Adrenal gland (tissue), 12 donors: ENCODE data around the gene IMMP2L. TPM values are rescaled to one million over a fixed set of nuclear protein-coding genes. Genes with fewer than 3 reads are reported as not detected.
"Not testable (repeated sequence)": the region's sequence is repeated elsewhere in the genome, so short reads cannot be mapped to it uniquely, and the experiment has no call there.

Experiments
- DNase-seq, 7 donors: peaks; one replicate each; pipeline ENCODE4 v3.0.0-alpha.2; 2019 to 2020
- H3K27ac ChIP-seq, 5 donors: fragments of 200-600 bp; sonication (generic) in 4 of 5; 1 replicate in 3 of 5; 2 replicates in 2 of 5; pipeline versions ENCODE4 v1.5.1 to v1.8.0; 2016 to 2020; ENCODE audit warnings: mild to moderate bottlenecking in 1 of 5
- H3K27me3 ChIP-seq: fragments of 200-600 bp; 2 replicates; pipeline ENCODE4 v1.8.0; 2021
- H3K36me3 ChIP-seq, 2 donors: fragments of 200-600 bp; replicated peaks in 1 of 2; 1 replicate in 1 of 2; 2 replicates in 1 of 2; pipeline versions ENCODE4 v1.5.1 to v1.8.0; 2018 to 2022
- H3K4me1 ChIP-seq, 2 donors: fragments of 200-600 bp; replicated peaks in 1 of 2; 1 replicate in 1 of 2; 2 replicates in 1 of 2; pipeline versions ENCODE4 v1.5.1 to v1.8.0; 2018 to 2021
- H3K4me3 ChIP-seq, 4 donors: fragments of 200-600 bp; sonication (generic) in 3 of 4; one replicate each; pipeline ENCODE4 v1.5.1; 2016 to 2018
- H3K9me3 ChIP-seq, 3 donors: fragments of 200-600 bp; sonication (generic) in 1 of 3; replicated peaks in 1 of 3; 1 replicate in 2 of 3; 2 replicates in 1 of 3; pipeline versions ENCODE4 v1.5.1 to v1.8.0; 2016 to 2021
- CTCF ChIP-seq, 6 experiments: fragments of 450-650 bp in 4 of 6; fragments of 200-600 bp in 2 of 6; sonication (generic) in 1 of 6; IDR thresholded peaks; 1 replicate in 5 of 6; 2 replicates in 1 of 6; pipeline versions ENCODE4 v1.5.1 to v1.8.0; 2016 to 2021; ENCODE audit warnings: antibody characterized with exemption in 6 of 6, mild to moderate bottlenecking in 2 of 6, moderate library complexity in 1 of 6
- POLR2A ChIP-seq, 2 donors: fragments of 450-650 bp; IDR thresholded peaks; one replicate each; pipeline ENCODE4 v1.6.1; 2017; ENCODE audit warnings: antibody characterized with exemption in 2 of 2, mild to moderate bottlenecking in 2 of 2, moderate library complexity in 1 of 2
- WGBS, 4 donors: extraction: QIAGEN DNeasy Blood & Tissue Kit in 2 of 4; methylation state at CpG; one replicate each; pipeline versions ENCODE4 v1.1.5 to v1.1.7; 2013 to 2017; 5-methylcytosine and 5-hydroxymethylcytosine counted together
- intact Hi-C, 2 donors: fragments of 100-400 bp; cut with DNase I; formaldehyde crosslinking; loops; one replicate each; pipeline versions ENCODE4 v1.14.1 to v1.15.0; 2022 to 2023
- polyA plus RNA-seq, 3 donors: library from polyadenylated mRNA; stranded (reverse); fragments of 200-250 nt in 2 of 3; fragments of 350-450 nt in 1 of 3; fragmentation: Illumina TruSeq in 1 of 3; extraction: RNeasy Lipid Tissue Mini Kit (QIAGEN cat#74804) in 1 of 3; gene quantifications; one replicate each; pipeline ENCODE4 v1.2.3, GENCODE V29; 2013 to 2014
- total RNA-seq, 9 donors: library from RNA; depleted of rRNA in 4 of 9; stranded (reverse); fragments of >200 nt in 4 of 9; fragments of 120-200 nt in 1 of 9; fragmentation: NEBNext Ultra II Directional in 1 of 9; extraction: Animal tissue kit (Norgen Biotek cat#: 25700) in 1 of 9; gene quantifications; one replicate each; pipeline versions ENCODE4 v1.1.0 to v1.2.4, GENCODE V29; 2013 to 2023
- donor health status: healthy with polysubstance abuse.
- donor health status: Bipolar disorder and iron deficiency.
- donor health status: DM: yes; HTN: yes; CAD: no.
- donor health status: DM: no; HTN: no; CAD: no.
- donor health status: DM: no; HTN: no; CAD: no.
- donor health status: DM: yes; HTN: yes; CAD: no.

Gene IMMP2L
- total and polyA plus RNA-seq, 12 donors: 13.4 to 34.1 (median 25.3) TPM

- 94 to 100% (median 100%) methylated on average over 2 of the region's 2 CpGs for WGBS, 4 donors
Measured at GRCh38 chr7:111282626-111283025, 279.7 kb downstream of the IMMP2L start.

GRCh38 chr7:111274857-111275256 is 287.4 kb downstream of the IMMP2L start:
- DNase-seq: no peak
- Histone ChIP-seq H3K9me3 (no peaks in the 10 kb centered on the region), H3K4me1 (no peaks in the 10 kb centered on the region), H3K36me3 (no peaks in the 10 kb centered on the region), H3K27ac (no peak overlapping the region), H3K27me3 (no peaks in the 10 kb centered on the region), H3K4me3 (no peak overlapping the region)
- TF ChIP-seq POLR2A (IDR thresholded peaks at IDR 0.05) (no peak), CTCF (IDR thresholded peaks at IDR 0.05) (no peak)
- WGBS, 4 donors: 85 to 89% (median 87%) methylated on average over 5 of the region's 5 CpGs
- intact Hi-C loops: no loop called here

More at GRCh38 chr7:111282626-111283025, 279.7 kb downstream of the IMMP2L start:
- intact Hi-C loops: no loop called here
- no peaks in the 10 kb centered on the region for H3K4me1 ChIP-seq
- DNase-seq: no peak
- TF ChIP-seq CTCF (IDR thresholded peaks at IDR 0.05) (no peak), POLR2A (IDR thresholded peaks at IDR 0.05) (no peak)
- H3K27ac ChIP-seq: no peak overlapping the region
- no peaks in the 10 kb centered on the region for H3K27me3 ChIP-seq
- H3K36me3 ChIP-seq: no peaks in the 10 kb centered on the region
- H3K4me3 ChIP-seq: no peak overlapping the region
- H3K9me3 ChIP-seq: no peaks in the 10 kb centered on the region

GRCh38 chr7:111272092-111272491 is 290.2 kb downstream of the IMMP2L start:
- no peaks in the 10 kb centered on the region for H3K36me3 ChIP-seq
- no peak for DNase-seq
- H3K4me1 ChIP-seq: no peaks in the 10 kb centered on the region
- H3K27me3 ChIP-seq: no peaks in the 10 kb centered on the region
- H3K27ac ChIP-seq: no peak overlapping the region
- no peaks in the 10 kb centered on the region for H3K9me3 ChIP-seq
- TF ChIP-seq CTCF (IDR thresholded peaks at IDR 0.05) (no peak), POLR2A (IDR thresholded peaks at IDR 0.05) (no peak)
- H3K4me3 ChIP-seq: no peak overlapping the region
- intact Hi-C loops: no loop called here

- not testable (repeated sequence) for H3K4me3 ChIP-seq, H3K36me3 ChIP-seq
Measured at GRCh38 chr7:111270794-111271193, 291.5 kb downstream of the IMMP2L start.

More at GRCh38 chr7:111270794-111271193, 291.5 kb downstream of the IMMP2L start:
- DNase-seq, H3K27me3 ChIP-seq, H3K27ac ChIP-seq, H3K9me3 ChIP-seq, intact Hi-C loops, H3K4me1 ChIP-seq: not testable (repeated sequence)
- TF ChIP-seq CTCF (IDR thresholded peaks at IDR 0.05): peak in 1 of 6 experiments; percentile 5
- WGBS, 4 donors: 78 to 99% (median 89%) methylated on average over 2 of the region's 2 CpGs
